SK-N-MC (cell line): ENCODE data around the gene SMC1B.
A peak's percentile ranks its signal among the peaks of the same experiment; 100 is the strongest.
"Not testable (repeated sequence)": the region's sequence is repeated elsewhere in the genome, so short reads cannot be mapped to it uniquely, and the experiment has no call there.

Experiments used
- DNase-seq: peaks from one replicate; pipeline ENCODE4 v3.0.0-alpha.2; 2011; ENCODE audit warnings: low read depth, low spot score
- H3K27ac ChIP-seq: fragments of 200-600 bp; sonication (generic); 2 replicates; pipeline ENCODE4 v1.5.1; 2016; ENCODE audit warnings: mixed run types
- H3K36me3 ChIP-seq: fragments of 200-600 bp; sonication (generic); 2 replicates; pipeline ENCODE4 v1.6.1; 2017; ENCODE audit warnings: antibody characterized with exemption, low read length, mixed read lengths; ENCODE audit not compliant: insufficient read depth
- H3K4me3 ChIP-seq: fragments of 200-600 bp; sonication (generic); 2 replicates; pipeline ENCODE4 v1.5.1; 2016
- H3K9ac ChIP-seq: fragments of 200-600 bp; sonication (generic); 2 replicates; pipeline ENCODE4 v1.8.0; 2017; ENCODE audit warnings: mixed run types, mixed read lengths; ENCODE audit not compliant: insufficient read length
- H3K9me3 ChIP-seq: fragments of 200-600 bp; sonication (generic); 2 replicates; pipeline ENCODE4 v1.6.1; 2017; ENCODE audit warnings: low read depth, mild to moderate bottlenecking, antibody characterized with exemption, low read length, moderate library complexity, mixed read lengths
- EZH2 ChIP-seq: fragments of 200-600 bp; sonication (generic); IDR thresholded peaks from one replicate; pipeline ENCODE4 v1.6.1; 2017; ENCODE audit warnings: antibody characterized with exemption
- FOXP2 ChIP-seq: optimal IDR thresholded peaks from 2 replicates; pipeline ENCODE3; 2011; ENCODE audit warnings: mild to moderate bottlenecking, moderate library complexity; ENCODE audit not compliant: insufficient read depth; ENCODE audit errors: extremely low read length, control extremely low read depth
- POLR2AphosphoS5 ChIP-seq: IDR thresholded peaks from 2 replicates; pipeline ENCODE4 v1.6.1; 2012; ENCODE audit warnings: mild to moderate bottlenecking, low read depth, low read length, borderline replicate concordance

The SMC1B gene

DNA sequence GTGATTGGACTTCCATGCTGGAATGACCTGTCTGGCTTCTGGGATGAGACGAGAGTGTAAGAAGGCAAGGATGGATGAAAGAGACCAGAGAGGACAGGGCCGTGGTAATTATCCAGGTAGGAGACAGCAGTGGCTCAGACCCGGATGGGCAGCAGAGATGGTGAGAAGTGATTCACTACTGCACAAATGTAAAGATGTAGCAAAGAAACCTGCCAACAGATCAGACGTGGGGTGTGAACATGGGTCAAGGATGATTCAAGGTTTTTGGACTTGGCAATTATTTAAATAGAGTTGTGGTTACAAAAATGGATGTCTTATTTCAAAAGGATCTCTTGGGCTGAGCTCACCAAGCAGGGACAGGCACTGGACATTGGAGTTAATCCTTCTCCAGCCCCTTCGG, 32.8 kb upstream of the SMC1B start:
- Histone ChIP-seq H3K9me3 (no peaks in the 10 kb centered on the region), H3K36me3 (no peaks in the 10 kb centered on the region), H3K4me3 (no peak overlapping the region), H3K9ac (no peak overlapping the region), H3K27ac (no peak overlapping the region)
- no peak for DNase-seq
- no peak for TF ChIP-seq POLR2AphosphoS5
- no peak for TF ChIP-seq FOXP2
- no peak for TF ChIP-seq EZH2

DNA sequence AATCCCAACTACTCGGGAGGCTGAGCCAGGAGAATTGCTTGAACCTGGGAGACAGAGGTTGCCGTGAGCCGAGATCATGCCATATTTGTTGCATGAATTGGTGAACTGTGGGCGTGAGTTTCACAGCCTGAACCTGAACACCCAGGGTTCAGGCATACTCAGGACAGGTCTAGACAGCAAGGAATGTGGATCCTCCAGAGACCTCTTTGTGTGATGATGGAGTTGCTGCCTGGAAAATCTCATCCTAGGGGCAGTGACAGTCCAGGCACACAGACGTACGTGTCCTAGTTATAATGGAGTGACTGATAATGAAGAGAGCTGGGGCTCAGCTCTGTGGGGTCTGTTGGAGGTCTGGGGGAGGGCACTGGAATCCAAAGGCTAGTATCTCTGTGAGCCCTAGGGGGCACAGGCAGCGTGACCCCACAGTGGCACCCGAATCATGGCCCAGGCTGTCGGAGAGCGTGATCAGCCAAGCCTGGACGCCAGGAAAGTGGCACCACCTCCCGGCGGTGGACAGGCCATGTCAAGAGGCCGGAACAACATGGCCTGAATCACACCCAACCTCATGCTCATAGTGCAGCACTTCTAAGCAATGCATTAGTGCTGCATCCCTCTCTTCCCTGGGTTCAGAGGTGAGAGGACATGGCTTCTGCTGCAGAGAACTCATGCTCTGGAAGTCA, 31.8 kb upstream of the SMC1B start:
- Histone ChIP-seq H3K4me3 (no peak overlapping the region), H3K9ac (no peak overlapping the region), H3K36me3 (no peaks in the 10 kb centered on the region), H3K9me3 (no peaks in the 10 kb centered on the region), H3K27ac (no peak overlapping the region)
- no peak for DNase-seq
- TF ChIP-seq EZH2 (no peak), POLR2AphosphoS5 (no peak), FOXP2 (no peak)

GRCh38 chr22:45444168-45444567, 30.8 kb upstream of the SMC1B start:
- no peak for TF ChIP-seq POLR2AphosphoS5
- TF ChIP-seq FOXP2: no peak
- TF ChIP-seq EZH2: no peak
- DNase-seq: no peak
- no peaks in the 10 kb centered on the region for H3K36me3 ChIP-seq
- H3K9me3 ChIP-seq: no peaks in the 10 kb centered on the region
- no peak overlapping the region for H3K27ac ChIP-seq
- H3K4me3 ChIP-seq: no peak overlapping the region
- H3K9ac ChIP-seq: no peak overlapping the region

DNA sequence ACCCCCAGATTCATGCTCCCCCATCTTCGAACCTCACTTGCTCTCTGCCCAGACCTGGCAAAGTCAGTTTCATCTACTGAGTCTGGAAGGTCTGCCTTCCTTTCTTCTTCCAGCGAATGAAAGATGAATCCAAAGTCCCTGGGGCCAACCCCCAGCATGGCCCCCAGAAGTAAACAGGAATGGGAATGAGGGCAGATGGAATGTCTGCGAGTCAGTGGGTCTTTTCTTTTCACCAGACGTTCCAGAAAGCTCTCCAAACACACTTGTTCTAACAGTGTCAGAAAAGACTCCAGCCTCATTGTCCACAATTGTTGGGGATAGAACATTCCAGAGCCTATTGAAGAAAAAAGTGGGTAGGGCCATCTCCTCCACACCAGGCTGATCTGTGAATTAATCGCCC, 28.7 kb upstream of the SMC1B start:
- Histone ChIP-seq H3K9me3 (no peaks in the 10 kb centered on the region), H3K4me3 (no peak overlapping the region), H3K9ac (no peak overlapping the region), H3K27ac (no peak overlapping the region), H3K36me3 (no peaks in the 10 kb centered on the region)
- DNase-seq: no peak
- TF ChIP-seq FOXP2: no peak

GRCh38 chr22:45441138-45441537, 27.7 kb upstream of the SMC1B start:
- H3K9ac ChIP-seq: no peak overlapping the region

DNA sequence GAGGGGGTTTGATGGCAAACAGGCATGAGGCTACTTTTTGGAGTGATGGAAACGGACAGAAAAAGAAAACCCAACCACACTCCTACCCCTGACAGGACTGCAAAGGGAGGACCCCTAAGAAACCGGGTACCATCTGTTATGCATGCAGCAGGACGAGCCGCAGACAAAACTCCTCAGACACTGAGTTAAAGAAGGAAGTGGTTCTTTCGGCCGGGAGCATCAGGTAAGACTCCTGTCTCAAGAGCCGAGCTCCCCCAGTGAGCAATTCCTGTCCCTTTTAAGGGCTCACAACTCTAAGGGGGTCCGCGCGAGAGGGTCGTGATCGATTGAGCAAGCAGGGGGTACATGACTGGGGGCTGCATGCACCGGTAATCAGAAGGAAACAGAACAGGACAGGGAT, 27.3 kb upstream of the SMC1B start:
- DNase-seq, H3K36me3 ChIP-seq, H3K4me3 ChIP-seq, H3K9me3 ChIP-seq, H3K9ac ChIP-seq, H3K27ac ChIP-seq: not testable (repeated sequence)

More at GRCh38 chr22:45441138-45441537, 27.7 kb upstream of the SMC1B start:
- Histone ChIP-seq H3K4me3 (no peak overlapping the region), H3K36me3 (no peaks in the 10 kb centered on the region), H3K27ac (no peak overlapping the region), H3K9me3 (no peaks in the 10 kb centered on the region)
- TF ChIP-seq FOXP2: no peak
- no peak for TF ChIP-seq EZH2
- TF ChIP-seq POLR2AphosphoS5: no peak
- DNase-seq: no peak

GRCh38 chr22:45438336-45438735, 24.9 kb upstream of the SMC1B start:
- no peaks in the 10 kb centered on the region for H3K36me3 ChIP-seq
- H3K27ac ChIP-seq: no peak overlapping the region
- DNase-seq: no peak
- no peaks in the 10 kb centered on the region for H3K9me3 ChIP-seq
- no peak for TF ChIP-seq FOXP2
- no peak for TF ChIP-seq POLR2AphosphoS5
- no peak for TF ChIP-seq EZH2
- no peak overlapping the region for H3K4me3 ChIP-seq
- no peak overlapping the region for H3K9ac ChIP-seq

GRCh38 chr22:45436871-45437517, 23.6 kb upstream of the SMC1B start:
- H3K9me3 ChIP-seq, H3K36me3 ChIP-seq, H3K27ac ChIP-seq, DNase-seq, H3K9ac ChIP-seq, H3K4me3 ChIP-seq: not testable (repeated sequence)

DNA sequence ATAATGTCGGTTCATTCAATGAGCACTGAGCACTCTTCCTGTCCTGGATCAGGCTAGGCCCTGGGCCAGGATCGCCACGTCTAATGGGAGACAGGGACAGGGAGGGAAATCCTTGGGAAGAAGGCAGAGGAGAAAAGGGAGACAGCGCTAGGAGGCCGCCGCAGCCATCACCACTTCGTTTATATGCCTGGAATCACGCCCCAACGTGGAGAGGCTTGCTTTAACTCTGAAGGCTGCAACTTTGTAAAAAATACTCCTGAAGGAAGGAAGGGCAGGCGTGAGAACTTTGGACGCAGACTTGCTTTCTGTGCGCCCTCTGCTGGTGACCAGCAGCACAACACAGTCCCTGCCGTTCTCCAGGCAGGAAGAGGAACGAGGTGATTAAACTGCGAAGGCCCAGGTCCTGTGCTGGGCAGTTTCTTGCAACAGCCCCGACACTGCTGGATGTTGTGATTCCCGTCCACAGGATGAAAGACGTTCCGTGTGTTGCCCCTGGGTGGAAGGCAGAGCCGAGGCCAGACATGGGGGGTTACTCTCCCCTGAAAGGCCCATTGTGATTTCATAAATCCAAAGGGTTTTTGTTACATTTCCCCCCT, 22.2 kb upstream of the SMC1B start:
- no peak for DNase-seq
- Histone ChIP-seq H3K27ac (peak overlapping the region; percentile 42; the same call in 1 of the 2 replicates), H3K4me3 (no peak overlapping the region), H3K9ac (peak overlapping the region; percentile 33), H3K9me3 (no peaks in the 10 kb centered on the region), H3K36me3 (0 out of 2 replicates have a peak, but pooled peaks cover 4% of the 10 kb centered on the region)
- TF ChIP-seq POLR2AphosphoS5 (no peak), EZH2 (no peak), FOXP2 (no peak)
